HUES6 (cell line): Measurements from ENCODE around the gene HK1.

Experiments used
- H3K27ac ChIP-seq: 2 replicates; pipeline ENCODE4 v1.7.0; 2013; ENCODE audit warnings: low read depth, mild to moderate bottlenecking, low read length, inconsistent platforms
- H3K27me3 ChIP-seq: 2 replicates; pipeline ENCODE4 v1.6.1; 2013; ENCODE audit warnings: low read length; ENCODE audit not compliant: control insufficient read depth, insufficient read depth
- H3K36me3 ChIP-seq: 2 replicates; pipeline ENCODE4 v1.6.1; 2013; ENCODE audit warnings: low read length; ENCODE audit not compliant: control insufficient read depth, insufficient read depth
- H3K4me1 ChIP-seq: 2 replicates; pipeline ENCODE4 v1.6.1; 2013; ENCODE audit warnings: low read length; ENCODE audit not compliant: control insufficient read depth, insufficient read depth
- H3K4me3 ChIP-seq: 2 replicates; pipeline ENCODE4 v1.5.1; 2013; ENCODE audit warnings: low read depth, low read length
- H3K9ac ChIP-seq: one replicate; pipeline ENCODE4 v1.6.1; 2013; ENCODE audit warnings: mild to moderate bottlenecking, low read length
- H3K9me3 ChIP-seq: 2 replicates; pipeline ENCODE4 v1.6.1; 2013; ENCODE audit warnings: low read depth, low read length; ENCODE audit not compliant: control insufficient read depth, insufficient read depth

The HK1 gene

GRCh38 chr10:69337296-69338132 lies 59.2 kb downstream of the HK1 start:
- Histone ChIP-seq H3K4me3 (0 out of 2 replicates have a peak overlapping the region, but pooled peaks have one; percentile 7), H3K27me3 (no peaks in the 10 kb centered on the region), H3K27ac (peak overlapping the region; percentile 21), H3K9me3 (no peaks in the 10 kb centered on the region), H3K4me1 (peaks cover 63% of the 10 kb centered on the region), H3K36me3 (peaks cover 18% of the 10 kb centered on the region), H3K9ac (peak overlapping the region; percentile 46)

- Histone ChIP-seq H3K9ac (peak overlapping the region; percentile 46), H3K9me3 (no peaks in the 10 kb centered on the region), H3K4me1 (peaks cover 57% of the 10 kb centered on the region), H3K36me3 (peaks cover 13% of the 10 kb centered on the region; the same call in 1 of the 2 replicates), H3K27me3 (no peaks in the 10 kb centered on the region), H3K27ac (peak overlapping the region; percentile 6), H3K4me3 (no peak overlapping the region)
Observed at GRCh38 chr10:69338133-69338456, 59.8 kb downstream of the HK1 start.

- Histone ChIP-seq H3K9ac (peak overlapping the region; percentile 30), H3K4me1 (peaks cover 52% of the 10 kb centered on the region), H3K4me3 (no peak overlapping the region), H3K27me3 (no peaks in the 10 kb centered on the region), H3K9me3 (no peaks in the 10 kb centered on the region), H3K27ac (peak overlapping the region; percentile 43; the same call in 1 of the 2 replicates), H3K36me3 (peaks cover 16% of the 10 kb centered on the region)
Observed at GRCh38 chr10:69338547-69339450, 60.5 kb downstream of the HK1 start.

- Histone ChIP-seq H3K27me3 (no peaks in the 10 kb centered on the region), H3K27ac (no peak overlapping the region), H3K9ac (no peak overlapping the region), H3K4me1 (peaks cover 54% of the 10 kb centered on the region), H3K4me3 (no peak overlapping the region), H3K36me3 (peaks cover 24% of the 10 kb centered on the region), H3K9me3 (no peaks in the 10 kb centered on the region)
Observed at GRCh38 chr10:69340695-69341094, 62.4 kb downstream of the HK1 start.

- Histone ChIP-seq H3K27me3 (no peaks in the 10 kb centered on the region), H3K4me1 (peaks cover 56% of the 10 kb centered on the region), H3K4me3 (no peak overlapping the region), H3K9me3 (no peaks in the 10 kb centered on the region), H3K27ac (no peak overlapping the region), H3K36me3 (peaks cover 21% of the 10 kb centered on the region), H3K9ac (no peak overlapping the region)
Observed at GRCh38 chr10:69343905-69344304, 65.6 kb downstream of the HK1 start.

GRCh38 chr10:69344591-69345252 lies 66.4 kb downstream of the HK1 start:
- H3K4me1 ChIP-seq = peaks cover 55% of the 10 kb centered on the region

GRCh38 chr10:69345402-69345801 lies 67.1 kb downstream of the HK1 start:
- peaks cover 36% of the 10 kb centered on the region for H3K36me3 ChIP-seq
- no peak overlapping the region for H3K9ac ChIP-seq
- no peaks in the 10 kb centered on the region for H3K9me3 ChIP-seq
- H3K4me1 ChIP-seq = peaks cover 57% of the 10 kb centered on the region
- H3K27me3 ChIP-seq = no peaks in the 10 kb centered on the region
- H3K27ac ChIP-seq = peak overlapping the region; percentile 1; the same call in 1 of the 2 replicates
- no peak overlapping the region for H3K4me3 ChIP-seq

More at GRCh38 chr10:69344591-69345252, 66.4 kb downstream of the HK1 start:
- H3K27me3 ChIP-seq = no peaks in the 10 kb centered on the region
- no peak overlapping the region for H3K9ac ChIP-seq
- H3K27ac ChIP-seq = 0 out of 2 replicates have a peak overlapping the region, but pooled peaks have one; percentile 26
- H3K9me3 ChIP-seq = no peaks in the 10 kb centered on the region
- peaks cover 30% of the 10 kb centered on the region for H3K36me3 ChIP-seq
- H3K4me3 ChIP-seq = no peak overlapping the region

GRCh38 chr10:69345890-69346474 lies 67.7 kb downstream of the HK1 start:
- H3K9ac ChIP-seq = no peak overlapping the region
- H3K27me3 ChIP-seq = no peaks in the 10 kb centered on the region
- H3K36me3 ChIP-seq = peaks cover 37% of the 10 kb centered on the region
- peak overlapping the region; percentile 1; the same call in 1 of the 2 replicates for H3K27ac ChIP-seq
- H3K4me3 ChIP-seq = no peak overlapping the region
- H3K9me3 ChIP-seq = no peaks in the 10 kb centered on the region
- peaks cover 53% of the 10 kb centered on the region for H3K4me1 ChIP-seq

- H3K27ac ChIP-seq = no peak overlapping the region
- H3K4me1 ChIP-seq = peaks cover 53% of the 10 kb centered on the region
- H3K27me3 ChIP-seq = no peaks in the 10 kb centered on the region
- H3K36me3 ChIP-seq = peaks cover 40% of the 10 kb centered on the region
- no peak overlapping the region for H3K4me3 ChIP-seq
- no peaks in the 10 kb centered on the region for H3K9me3 ChIP-seq
- H3K9ac ChIP-seq = no peak overlapping the region
Observed at GRCh38 chr10:69346776-69347175, 68.5 kb downstream of the HK1 start.

- H3K36me3 ChIP-seq = peaks cover 38% of the 10 kb centered on the region
- no peak overlapping the region for H3K4me3 ChIP-seq
- H3K9me3 ChIP-seq = no peaks in the 10 kb centered on the region
- H3K27ac ChIP-seq = peak overlapping the region; percentile 28; the same call in 1 of the 2 replicates
- no peaks in the 10 kb centered on the region for H3K27me3 ChIP-seq
- H3K9ac ChIP-seq = no peak overlapping the region
- H3K4me1 ChIP-seq = peaks cover 50% of the 10 kb centered on the region
Observed at GRCh38 chr10:69348816-69349541, 70.7 kb downstream of the HK1 start.
